Endothelial cell (in vitro differentiated cells): ENCODE measurements around the gene FSD1. TPM values are rescaled to one million over a fixed set of nuclear protein-coding genes. Genes with fewer than 3 reads are reported as not detected.

Experiments
- DNase-seq: peaks from one replicate; pipeline ENCODE4 v3.0.0; 2021; ENCODE audit warnings: low spot score
- H3K27ac Mint-ChIP-seq: one replicate; pipeline ENCODE4 v1.8.0; 2021; ENCODE audit warnings: mixed read lengths, inconsistent platforms; ENCODE audit not compliant: unreplicated experiment
- H3K27me3 Mint-ChIP-seq: one replicate; pipeline ENCODE4 v1.8.0; 2021; ENCODE audit warnings: mild to moderate bottlenecking, moderate library complexity, mixed read lengths, inconsistent platforms; ENCODE audit not compliant: unreplicated experiment
- H3K36me3 Mint-ChIP-seq: one replicate; pipeline ENCODE4 v1.8.0; 2021; ENCODE audit warnings: mild to moderate bottlenecking, low read depth, mixed read lengths, inconsistent platforms; ENCODE audit not compliant: unreplicated experiment
- H3K4me1 Mint-ChIP-seq: one replicate; pipeline ENCODE4 v1.8.0; 2021; ENCODE audit warnings: mild to moderate bottlenecking, mixed read lengths, inconsistent platforms; ENCODE audit not compliant: unreplicated experiment
- H3K4me3 Mint-ChIP-seq: one replicate; pipeline ENCODE4 v1.8.0; 2021; ENCODE audit warnings: mild to moderate bottlenecking, mixed read lengths, inconsistent platforms; ENCODE audit not compliant: unreplicated experiment
- H3K9me3 Mint-ChIP-seq: one replicate; pipeline ENCODE4 v1.8.0; 2021; ENCODE audit warnings: mixed read lengths, inconsistent platforms; ENCODE audit not compliant: unreplicated experiment
- total RNA-seq: library from RNA; stranded (reverse); fragmentation: NEBNext Ultra II Directional; extraction: Animal tissue kit (Norgen Biotek cat#: 25700); gene quantifications from one replicate; pipeline ENCODE4 v1.2.1, GENCODE V29; 2021; ENCODE audit not compliant: unreplicated experiment
- TF ChIP-seq, protein P1 (sequence below): fragments of 200-600 bp; sonication (generic); IDR thresholded peaks from one replicate; pipeline ENCODE4 v1.5.0; 2021; ENCODE audit warnings: antibody characterized with exemption; ENCODE audit not compliant: unreplicated experiment

The FSD1 gene
- total RNA-seq, 1 donor from 2014 or later: 19.0 TPM

- H3K36me3 Mint-ChIP-seq: no peaks in the 10 kb centered on the region
- no peaks in the 10 kb centered on the region for H3K4me1 Mint-ChIP-seq
- no peaks in the 10 kb centered on the region for H3K27me3 Mint-ChIP-seq
- H3K4me3 Mint-ChIP-seq: no peak overlapping the region
- no peak for DNase-seq
- no peak overlapping the region for H3K27ac Mint-ChIP-seq
- no peaks in the 10 kb centered on the region for H3K9me3 Mint-ChIP-seq
- TF ChIP-seq, protein P1, sequence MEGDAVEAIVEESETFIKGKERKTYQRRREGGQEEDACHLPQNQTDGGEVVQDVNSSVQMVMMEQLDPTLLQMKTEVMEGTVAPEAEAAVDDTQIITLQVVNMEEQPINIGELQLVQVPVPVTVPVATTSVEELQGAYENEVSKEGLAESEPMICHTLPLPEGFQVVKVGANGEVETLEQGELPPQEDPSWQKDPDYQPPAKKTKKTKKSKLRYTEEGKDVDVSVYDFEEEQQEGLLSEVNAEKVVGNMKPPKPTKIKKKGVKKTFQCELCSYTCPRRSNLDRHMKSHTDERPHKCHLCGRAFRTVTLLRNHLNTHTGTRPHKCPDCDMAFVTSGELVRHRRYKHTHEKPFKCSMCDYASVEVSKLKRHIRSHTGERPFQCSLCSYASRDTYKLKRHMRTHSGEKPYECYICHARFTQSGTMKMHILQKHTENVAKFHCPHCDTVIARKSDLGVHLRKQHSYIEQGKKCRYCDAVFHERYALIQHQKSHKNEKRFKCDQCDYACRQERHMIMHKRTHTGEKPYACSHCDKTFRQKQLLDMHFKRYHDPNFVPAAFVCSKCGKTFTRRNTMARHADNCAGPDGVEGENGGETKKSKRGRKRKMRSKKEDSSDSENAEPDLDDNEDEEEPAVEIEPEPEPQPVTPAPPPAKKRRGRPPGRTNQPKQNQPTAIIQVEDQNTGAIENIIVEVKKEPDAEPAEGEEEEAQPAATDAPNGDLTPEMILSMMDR: no peak
Observed at GRCh38 chr19:4294389-4294788, 10.0 kb upstream of the FSD1 start.

GRCh38 chr19:4295972-4296771 lies 8.2 kb upstream of the FSD1 start:
- Mint-ChIP-seq H3K27ac (no peak overlapping the region), H3K4me1 (no peaks in the 10 kb centered on the region), H3K9me3 (no peaks in the 10 kb centered on the region), H3K4me3 (no peak overlapping the region), H3K36me3 (no peaks in the 10 kb centered on the region), H3K27me3 (peaks cover 1% of the 10 kb centered on the region)
- no peak for DNase-seq
- TF ChIP-seq, protein P1: no peak

GRCh38 chr19:4297901-4298809 lies 6.2 kb upstream of the FSD1 start:
- H3K27me3 Mint-ChIP-seq: peaks cover 1% of the 10 kb centered on the region
- H3K27ac Mint-ChIP-seq: no peak overlapping the region
- H3K4me1 Mint-ChIP-seq: no peaks in the 10 kb centered on the region
- H3K9me3 Mint-ChIP-seq: no peaks in the 10 kb centered on the region
- TF ChIP-seq, protein P1: no peak
- DNase-seq: no peak
- no peak overlapping the region for H3K4me3 Mint-ChIP-seq
- no peaks in the 10 kb centered on the region for H3K36me3 Mint-ChIP-seq

GRCh38 chr19:4298810-4299550 lies 5.4 kb upstream of the FSD1 start:
- no peaks in the 10 kb centered on the region for H3K4me1 Mint-ChIP-seq
- no peaks in the 10 kb centered on the region for H3K36me3 Mint-ChIP-seq
- no peak for DNase-seq
- H3K27me3 Mint-ChIP-seq: peaks cover 1% of the 10 kb centered on the region
- no peak overlapping the region for H3K4me3 Mint-ChIP-seq
- no peaks in the 10 kb centered on the region for H3K9me3 Mint-ChIP-seq
- no peak overlapping the region for H3K27ac Mint-ChIP-seq
- TF ChIP-seq, protein P1: no peak
